Measurements from ENCODE around the gene USP3. TPM values are rescaled to one million over a fixed set of nuclear protein-coding genes. Genes with fewer than 3 reads are reported as not detected.

USP3 gene, protein sequence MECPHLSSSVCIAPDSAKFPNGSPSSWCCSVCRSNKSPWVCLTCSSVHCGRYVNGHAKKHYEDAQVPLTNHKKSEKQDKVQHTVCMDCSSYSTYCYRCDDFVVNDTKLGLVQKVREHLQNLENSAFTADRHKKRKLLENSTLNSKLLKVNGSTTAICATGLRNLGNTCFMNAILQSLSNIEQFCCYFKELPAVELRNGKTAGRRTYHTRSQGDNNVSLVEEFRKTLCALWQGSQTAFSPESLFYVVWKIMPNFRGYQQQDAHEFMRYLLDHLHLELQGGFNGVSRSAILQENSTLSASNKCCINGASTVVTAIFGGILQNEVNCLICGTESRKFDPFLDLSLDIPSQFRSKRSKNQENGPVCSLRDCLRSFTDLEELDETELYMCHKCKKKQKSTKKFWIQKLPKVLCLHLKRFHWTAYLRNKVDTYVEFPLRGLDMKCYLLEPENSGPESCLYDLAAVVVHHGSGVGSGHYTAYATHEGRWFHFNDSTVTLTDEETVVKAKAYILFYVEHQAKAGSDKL
- total RNA-seq, result 10 to 100 TPM; 36.6 to 50.3 (median 45.5) TPM

- no CpG with 5 or more reads among the region's 88 CpGs for WGBS, 2 donors (ENCODE audit: low coverage in 1 of 2)
- Histone ChIP-seq H3K27me3 (no peaks in the 10 kb centered on the region), H3K4me1 (peaks cover 7 to 75% (median 39%) of the 10 kb centered on the region in 3 donors), H3K9me3 (no peaks in the 10 kb centered on the region), H3K27ac (peak within 1 kb of the TSS; percentile 87 to 99 (median 97)), H3K36me3 (no peaks in the 10 kb centered on the region), H3K4me3 (peak within 1 kb of the TSS; percentile 73 to 96)
- TF ChIP-seq EP300 (IDR thresholded peaks at IDR 0.05), result no peak
- peak; percentile 96 for TF ChIP-seq POLR2AphosphoS5 (IDR thresholded peaks at IDR 0.05)
- peak in 3 of 4 experiments; percentile 48 to 61 (median 51) for TF ChIP-seq CTCF (IDR thresholded peaks at IDR 0.05)
- peak; percentile 81 to 87 for TF ChIP-seq POLR2A (IDR thresholded peaks at IDR 0.05)
- ATAC-seq, result peak; percentile 91
Measured at GRCh38 chr15:63504247-63504978, at the start of gene USP3. USP3 (plus strand) TSS chr15:63504593; CDS start chr15:63504740, 147 bp downstream.

GRCh38 chr15:63456258-63456657 is 48.1 kb upstream of the USP3 start:
- Histone ChIP-seq H3K4me3 (no peak overlapping the region), H3K4me1 (peaks cover 0 to 6% (median 0%) of the 10 kb centered on the region in 3 donors), H3K27ac (no peak overlapping the region), H3K27me3 (no peaks in the 10 kb centered on the region), H3K9me3 (no peaks in the 10 kb centered on the region), H3K36me3 (no peaks in the 10 kb centered on the region)
- TF ChIP-seq POLR2AphosphoS5 (IDR thresholded peaks at IDR 0.05) (no peak), EP300 (IDR thresholded peaks at IDR 0.05) (no peak)
- WGBS, 2 donors (ENCODE audit: low coverage in 1 of 2), result 78% methylated on average over 1 of the region's 1 CpG; no CpG with 5 or more reads in 1 of the 2 donors
- ATAC-seq, result no peak

DNA sequence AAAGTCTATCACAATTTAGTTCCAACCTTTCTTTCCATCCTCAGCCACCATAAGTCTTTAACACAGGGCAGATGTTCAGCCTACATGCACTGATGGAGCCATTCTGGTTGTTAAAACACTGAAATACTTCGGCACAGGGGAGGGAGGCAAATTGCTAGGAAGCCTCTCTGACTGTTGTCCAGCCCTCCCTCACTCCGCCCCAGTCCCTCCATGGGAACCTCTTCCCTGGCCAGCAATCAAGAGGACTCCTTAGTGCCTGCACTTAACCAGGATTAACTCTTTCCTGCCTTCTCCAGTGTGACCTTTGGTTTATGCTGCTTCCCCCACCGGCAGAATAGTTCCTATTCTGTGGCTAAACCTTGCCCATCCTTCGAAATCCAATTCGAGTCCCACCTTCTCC is 47.0 kb upstream of the USP3 start:
- H3K4me1 ChIP-seq, result peaks cover 0 to 18% (median 0%) of the 10 kb centered on the region in 3 donors
- no peak overlapping the region for H3K4me3 ChIP-seq
- H3K27ac ChIP-seq, result no peak overlapping the region
- 43 to 51% methylated on average over 5 of the region's 5 CpGs for WGBS, 2 donors (ENCODE audit: low coverage in 1 of 2)
- ATAC-seq, result no peak
- TF ChIP-seq CTCF (IDR thresholded peaks at IDR 0.05) (no peak), POLR2AphosphoS5 (IDR thresholded peaks at IDR 0.05) (no peak), POLR2A (IDR thresholded peaks at IDR 0.05) (no peak), EP300 (IDR thresholded peaks at IDR 0.05) (no peak)
- H3K36me3 ChIP-seq, result no peaks in the 10 kb centered on the region
- H3K27me3 ChIP-seq, result no peaks in the 10 kb centered on the region
- no peaks in the 10 kb centered on the region for H3K9me3 ChIP-seq

- Histone ChIP-seq H3K4me3 (no peak overlapping the region), H3K4me1 (peaks cover 0 to 24% (median 0%) of the 10 kb centered on the region in 3 donors), H3K27me3 (no peaks in the 10 kb centered on the region), H3K9me3 (no peaks in the 10 kb centered on the region), H3K36me3 (no peaks in the 10 kb centered on the region), H3K27ac (no peak overlapping the region)
- TF ChIP-seq POLR2AphosphoS5 (IDR thresholded peaks at IDR 0.05) (no peak), EP300 (IDR thresholded peaks at IDR 0.05) (no peak), CTCF (IDR thresholded peaks at IDR 0.05) (no peak), POLR2A (IDR thresholded peaks at IDR 0.05) (no peak)
- ATAC-seq, result no peak
- WGBS, 2 donors (ENCODE audit: low coverage in 1 of 2), result 82 to 90% methylated on average over 3 to 5 of the region's 5 CpGs
Measured at GRCh38 chr15:63458026-63458425, 46.4 kb upstream of the USP3 start.

DNA sequence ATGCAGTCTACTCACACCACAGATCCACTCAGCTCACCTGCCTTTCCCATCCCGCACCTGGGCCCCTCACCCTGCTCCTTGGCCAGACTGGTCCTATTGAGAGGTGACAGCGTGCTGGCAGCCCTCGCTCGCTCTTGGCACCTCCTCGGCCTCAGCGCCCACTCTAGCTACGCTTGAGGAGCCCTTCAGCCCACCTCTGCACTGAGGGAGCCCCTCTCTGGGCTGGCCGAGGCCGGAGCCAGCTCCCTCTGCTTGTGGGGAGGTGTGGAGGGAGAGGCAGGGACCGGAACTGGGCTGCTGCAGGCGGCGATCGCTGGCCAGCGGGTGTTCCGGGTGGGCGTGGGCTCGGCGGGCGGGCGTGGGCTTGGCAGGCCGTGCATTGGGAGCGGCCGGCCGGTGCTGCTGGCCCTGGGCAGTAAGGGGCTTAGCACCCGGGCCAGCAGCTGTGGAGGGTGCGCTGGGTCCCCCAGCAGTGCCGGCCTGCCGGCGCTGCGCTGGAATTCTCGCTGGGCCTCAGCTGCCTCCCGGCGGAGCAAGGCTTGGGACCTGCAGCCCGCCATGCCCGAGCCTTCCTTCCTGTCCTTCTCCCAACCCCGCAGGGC is 45.5 kb upstream of the USP3 start:
- no peak for ATAC-seq
- Histone ChIP-seq H3K36me3 (no peaks in the 10 kb centered on the region), H3K4me3 (no peak overlapping the region), H3K9me3 (no peaks in the 10 kb centered on the region), H3K27me3 (no peaks in the 10 kb centered on the region), H3K4me1 (peaks cover 0 to 33% (median 0%) of the 10 kb centered on the region in 3 donors), H3K27ac (no peak overlapping the region)
- TF ChIP-seq EP300 (IDR thresholded peaks at IDR 0.05) (no peak), POLR2A (IDR thresholded peaks at IDR 0.05) (no peak), CTCF (IDR thresholded peaks at IDR 0.05) (no peak)
- no CpG with 5 or more reads among the region's 36 CpGs for WGBS, 2 donors (ENCODE audit: low coverage in 1 of 2)

Data from gastroesophageal sphincter (tissue), 4 donors.